NB4 (cell line): ENCODE data around the gene TUBB3.

Source experiments
- DNase-seq: peaks from one replicate; pipeline ENCODE4 v3.0.0; 2010; ENCODE audit warnings: low read depth
- H3K4me3 ChIP-seq: one replicate; pipeline ENCODE4 v1.5.1; 2011; ENCODE audit warnings: mild to moderate bottlenecking, low read depth, low read length, moderate library complexity
- MYC ChIP-seq: IDR thresholded peaks from 2 replicates; pipeline ENCODE4 v1.6.1; 2011; ENCODE audit warnings: low read depth, low read length
- POLR2A ChIP-seq: IDR thresholded peaks from 2 replicates; pipeline ENCODE4 v1.6.1; 2011; ENCODE audit warnings: mild to moderate bottlenecking; ENCODE audit not compliant: insufficient read length; ENCODE audit errors: extremely low read depth
- TF ChIP-seq, protein P1 (sequence below): IDR thresholded peaks from one replicate; pipeline ENCODE4 v1.5.1; 2012; ENCODE audit warnings: low read depth, low read length
- TF ChIP-seq, protein P2 (sequence below): IDR thresholded peaks from 2 replicates; pipeline ENCODE4 v1.6.1; 2011; ENCODE audit warnings: low read depth, low read length

The TUBB3 gene

DNA sequence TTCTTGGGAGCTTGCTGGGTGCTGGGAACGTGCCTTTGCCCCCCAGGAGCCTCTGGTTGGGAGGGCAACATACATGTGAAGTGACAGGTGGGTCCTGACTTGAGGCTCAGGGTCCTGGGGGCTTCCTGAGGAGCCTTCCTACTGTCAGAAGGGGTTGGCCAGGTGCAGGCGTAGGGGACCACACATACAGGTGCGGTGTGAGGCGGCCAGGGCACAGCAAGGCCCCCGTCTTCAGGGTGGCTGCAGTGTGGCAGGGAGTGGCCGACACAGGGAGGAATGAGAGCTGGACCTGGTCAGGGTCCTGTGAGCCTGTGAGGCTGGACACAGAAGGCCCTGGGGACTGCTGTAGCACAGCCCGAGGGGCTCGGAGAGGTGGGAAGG lies 39.1 kb upstream of the TUBB3 start:
- no peak for TF ChIP-seq POLR2A
- TF ChIP-seq, protein P1, sequence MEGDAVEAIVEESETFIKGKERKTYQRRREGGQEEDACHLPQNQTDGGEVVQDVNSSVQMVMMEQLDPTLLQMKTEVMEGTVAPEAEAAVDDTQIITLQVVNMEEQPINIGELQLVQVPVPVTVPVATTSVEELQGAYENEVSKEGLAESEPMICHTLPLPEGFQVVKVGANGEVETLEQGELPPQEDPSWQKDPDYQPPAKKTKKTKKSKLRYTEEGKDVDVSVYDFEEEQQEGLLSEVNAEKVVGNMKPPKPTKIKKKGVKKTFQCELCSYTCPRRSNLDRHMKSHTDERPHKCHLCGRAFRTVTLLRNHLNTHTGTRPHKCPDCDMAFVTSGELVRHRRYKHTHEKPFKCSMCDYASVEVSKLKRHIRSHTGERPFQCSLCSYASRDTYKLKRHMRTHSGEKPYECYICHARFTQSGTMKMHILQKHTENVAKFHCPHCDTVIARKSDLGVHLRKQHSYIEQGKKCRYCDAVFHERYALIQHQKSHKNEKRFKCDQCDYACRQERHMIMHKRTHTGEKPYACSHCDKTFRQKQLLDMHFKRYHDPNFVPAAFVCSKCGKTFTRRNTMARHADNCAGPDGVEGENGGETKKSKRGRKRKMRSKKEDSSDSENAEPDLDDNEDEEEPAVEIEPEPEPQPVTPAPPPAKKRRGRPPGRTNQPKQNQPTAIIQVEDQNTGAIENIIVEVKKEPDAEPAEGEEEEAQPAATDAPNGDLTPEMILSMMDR, result no peak
- no peak for TF ChIP-seq MYC
- TF ChIP-seq, protein P2, sequence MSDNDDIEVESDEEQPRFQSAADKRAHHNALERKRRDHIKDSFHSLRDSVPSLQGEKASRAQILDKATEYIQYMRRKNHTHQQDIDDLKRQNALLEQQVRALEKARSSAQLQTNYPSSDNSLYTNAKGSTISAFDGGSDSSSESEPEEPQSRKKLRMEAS, result no peak
- no peak overlapping the region for H3K4me3 ChIP-seq
- no peak for DNase-seq

DNA sequence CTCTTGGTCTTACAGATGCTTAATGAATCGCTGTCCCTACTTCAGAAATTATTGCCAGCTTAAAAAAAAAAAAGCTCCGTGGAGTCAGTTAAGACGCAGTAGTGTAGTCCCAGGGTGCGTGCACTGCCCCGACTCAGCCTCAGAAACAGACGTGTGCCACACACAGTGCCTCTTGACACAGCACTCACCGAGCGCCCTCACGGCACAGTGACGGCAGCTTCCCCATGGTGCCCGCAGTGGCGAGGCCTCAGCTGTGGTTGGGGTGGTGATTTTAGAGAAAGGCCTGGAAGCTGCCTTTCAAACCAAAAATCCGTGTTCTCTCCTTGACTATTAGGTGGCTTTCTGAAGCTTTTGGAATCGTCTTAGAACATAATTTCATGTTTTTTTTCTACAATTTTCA lies 35.9 kb upstream of the TUBB3 start:
- TF ChIP-seq POLR2A (no peak), MYC (no peak)
- TF ChIP-seq, protein P1, result no peak
- TF ChIP-seq, protein P2, result no peak
- DNase-seq, result no peak
- no peak overlapping the region for H3K4me3 ChIP-seq

DNA sequence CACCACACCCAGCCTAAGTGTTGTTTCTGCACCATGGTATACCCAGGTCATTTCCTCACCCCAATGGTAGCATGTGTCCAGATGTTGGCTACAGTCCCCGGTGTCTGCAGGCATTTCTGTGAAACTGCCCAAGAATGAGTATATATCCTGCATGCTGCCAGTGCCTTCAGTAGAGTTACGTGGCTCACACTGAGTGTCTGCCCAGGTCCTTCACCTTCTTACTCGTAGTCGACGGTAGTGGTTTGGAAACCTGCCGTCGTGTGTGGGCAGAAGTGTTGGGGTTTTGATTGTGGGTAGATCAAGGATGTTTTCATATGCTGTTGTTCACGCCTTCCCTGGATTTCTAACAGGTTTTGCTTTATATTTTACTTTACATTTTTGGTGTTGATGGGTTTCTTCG lies 32.9 kb upstream of the TUBB3 start:
- no peak overlapping the region for H3K4me3 ChIP-seq
- TF ChIP-seq, protein P2, result no peak
- TF ChIP-seq MYC (no peak), POLR2A (no peak)
- TF ChIP-seq, protein P1, result no peak
- DNase-seq, result no peak

DNA sequence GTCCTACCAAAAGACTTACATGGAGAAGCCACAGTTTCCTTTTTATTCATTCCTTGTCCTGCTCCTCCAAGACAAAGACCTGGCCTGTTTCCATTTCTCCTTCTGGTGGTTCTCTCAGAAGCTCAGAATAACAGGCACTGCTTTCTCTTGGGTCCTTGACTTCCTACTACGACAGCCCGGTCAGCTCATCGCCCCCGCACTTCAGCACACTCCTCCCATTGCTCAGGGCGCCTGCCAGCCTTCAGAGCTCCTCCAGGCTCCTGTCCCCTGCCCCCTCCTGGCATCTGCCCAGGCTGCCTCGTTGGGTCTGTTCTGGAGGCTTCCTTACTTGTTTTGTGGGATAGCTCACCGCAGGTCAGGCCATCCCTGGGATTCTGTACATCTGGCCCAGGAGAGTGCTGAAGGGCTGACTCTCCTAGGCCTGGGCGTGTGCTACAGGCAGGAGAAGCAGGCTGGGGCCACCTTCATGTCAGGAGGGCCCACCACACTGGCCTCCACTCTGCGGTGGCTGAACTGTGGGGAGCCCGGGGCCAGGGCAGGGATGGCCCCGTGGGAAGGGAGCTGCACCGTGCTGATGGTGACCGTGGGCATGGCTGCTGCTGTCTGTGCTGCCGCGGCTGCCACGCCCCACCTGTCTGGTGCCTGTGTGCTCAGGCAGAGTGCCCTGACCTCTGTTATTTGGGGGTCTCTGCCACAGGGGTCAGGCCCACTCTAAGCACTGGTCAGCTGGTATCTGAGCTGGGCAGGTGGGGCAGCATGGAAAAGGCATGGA lies 32.1 kb upstream of the TUBB3 start:
- no peak overlapping the region for H3K4me3 ChIP-seq
- TF ChIP-seq, protein P1, result no peak
- TF ChIP-seq MYC (no peak), POLR2A (no peak)
- DNase-seq, result no peak

DNA sequence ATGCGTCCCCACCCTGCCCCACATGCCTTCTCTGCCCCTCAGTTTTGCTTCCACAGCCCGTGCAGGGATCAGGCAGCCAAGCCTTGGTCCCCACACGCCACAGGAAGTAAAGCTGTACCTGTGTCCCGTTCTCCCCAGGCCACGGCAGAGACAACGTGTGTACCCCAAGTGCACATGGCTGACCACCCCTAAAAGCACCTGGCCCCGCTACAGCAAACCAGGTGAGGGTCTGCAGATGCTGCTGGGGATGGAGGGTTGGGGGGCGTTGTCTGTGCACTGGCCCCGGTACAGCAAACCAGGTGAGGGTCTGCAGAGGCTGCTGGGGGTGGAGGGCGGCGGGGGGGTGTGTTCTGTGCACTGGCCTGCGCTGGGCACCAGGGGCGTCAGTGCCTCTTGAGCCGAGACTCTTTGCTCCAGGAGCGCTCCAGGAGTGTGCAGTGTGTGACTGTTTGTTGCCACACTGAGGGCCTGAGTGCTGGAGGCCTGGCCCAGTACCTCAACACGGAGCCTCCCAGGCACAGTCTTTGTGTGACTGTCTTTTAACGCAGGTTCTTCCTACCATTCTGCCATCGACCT lies 31.0 kb upstream of the TUBB3 start:
- no peak for TF ChIP-seq POLR2A
- TF ChIP-seq, protein P2, result no peak
- TF ChIP-seq MYC, result no peak
- TF ChIP-seq, protein P1, result no peak
- DNase-seq, result no peak
- no peak overlapping the region for H3K4me3 ChIP-seq
